Osteocyte (in vitro differentiated cells): Measurements from ENCODE around the gene TMOD1. TPM values are rescaled to one million over a fixed set of nuclear protein-coding genes. Genes with fewer than 3 reads are reported as not detected.

Experiments used
- DNase-seq: peaks from one replicate; pipeline ENCODE4 v3.0.0; 2021; ENCODE audit warnings: mixed read lengths; ENCODE audit not compliant: unreplicated experiment; ENCODE audit errors: extremely low spot score
- H3K27ac Mint-ChIP-seq: one replicate; pipeline ENCODE4 v1.8.0; 2021; ENCODE audit warnings: mild to moderate bottlenecking, mixed read lengths; ENCODE audit not compliant: unreplicated experiment
- H3K27me3 Mint-ChIP-seq: one replicate; pipeline ENCODE4 v1.8.0; 2021; ENCODE audit warnings: mixed read lengths; ENCODE audit not compliant: unreplicated experiment
- H3K36me3 Mint-ChIP-seq: one replicate; pipeline ENCODE4 v1.8.0; 2021; ENCODE audit warnings: mixed read lengths; ENCODE audit not compliant: unreplicated experiment
- H3K4me1 Mint-ChIP-seq: one replicate; pipeline ENCODE4 v1.8.0; 2021; ENCODE audit warnings: mixed read lengths; ENCODE audit not compliant: unreplicated experiment
- H3K4me3 Mint-ChIP-seq: one replicate; pipeline ENCODE4 v1.8.0; 2021; ENCODE audit warnings: mild to moderate bottlenecking, moderate library complexity, mixed read lengths; ENCODE audit not compliant: unreplicated experiment
- H3K9me3 Mint-ChIP-seq: one replicate; pipeline ENCODE4 v1.8.0; 2021; ENCODE audit warnings: mixed read lengths; ENCODE audit not compliant: unreplicated experiment
- total RNA-seq: library from RNA; stranded (reverse); gene quantifications from 2 replicates; pipeline ENCODE4 v1.2.1, GENCODE V29; 2021
- TF ChIP-seq, protein P1 (sequence below): fragments of 200-600 bp; sonication (generic); IDR thresholded peaks from 2 replicates; pipeline ENCODE4 v1.5.0; 2021; ENCODE audit warnings: antibody characterized with exemption, mild to moderate bottlenecking, moderate library complexity

TMOD1 gene
- total RNA-seq, 1 donor from 2014 or later: not detected

DNA sequence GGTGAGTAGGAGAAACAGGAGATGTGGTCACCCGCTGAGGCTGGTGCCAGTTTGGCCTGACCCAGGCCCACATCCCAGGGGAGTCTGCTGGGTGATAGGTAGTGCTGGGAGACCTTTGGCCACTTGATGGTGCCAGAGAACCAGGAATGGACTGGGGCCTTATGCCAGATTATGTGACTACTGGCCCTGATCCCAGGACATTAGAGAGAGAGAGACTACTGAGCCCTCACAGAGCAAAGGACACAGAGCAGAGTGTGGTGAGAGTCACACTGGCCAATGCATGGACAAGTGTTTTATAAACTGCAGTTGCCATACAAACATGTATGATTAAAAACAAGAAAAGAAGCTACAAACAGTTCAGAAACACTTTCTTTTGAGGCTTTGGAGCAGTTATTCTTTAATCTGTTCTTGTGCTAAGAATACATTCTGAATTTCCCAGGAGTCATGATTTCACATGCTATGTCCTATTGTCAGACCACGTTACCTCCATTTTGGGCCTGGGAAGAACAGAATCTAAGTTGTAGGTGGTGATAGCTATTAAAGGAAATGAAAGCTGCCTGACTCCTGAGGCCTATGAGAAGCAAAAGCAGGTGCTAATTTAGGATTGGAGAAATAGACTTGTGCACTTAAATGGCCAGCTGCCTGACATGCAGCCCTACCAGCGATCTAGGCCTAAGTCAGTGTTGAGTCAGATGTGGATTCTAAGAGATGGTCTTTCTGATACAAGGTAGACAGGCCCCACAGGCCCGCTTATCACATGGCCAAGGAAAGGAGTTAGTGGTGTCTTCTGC is 32.6 kb upstream of the TMOD1 start:
- TF ChIP-seq, protein P1, sequence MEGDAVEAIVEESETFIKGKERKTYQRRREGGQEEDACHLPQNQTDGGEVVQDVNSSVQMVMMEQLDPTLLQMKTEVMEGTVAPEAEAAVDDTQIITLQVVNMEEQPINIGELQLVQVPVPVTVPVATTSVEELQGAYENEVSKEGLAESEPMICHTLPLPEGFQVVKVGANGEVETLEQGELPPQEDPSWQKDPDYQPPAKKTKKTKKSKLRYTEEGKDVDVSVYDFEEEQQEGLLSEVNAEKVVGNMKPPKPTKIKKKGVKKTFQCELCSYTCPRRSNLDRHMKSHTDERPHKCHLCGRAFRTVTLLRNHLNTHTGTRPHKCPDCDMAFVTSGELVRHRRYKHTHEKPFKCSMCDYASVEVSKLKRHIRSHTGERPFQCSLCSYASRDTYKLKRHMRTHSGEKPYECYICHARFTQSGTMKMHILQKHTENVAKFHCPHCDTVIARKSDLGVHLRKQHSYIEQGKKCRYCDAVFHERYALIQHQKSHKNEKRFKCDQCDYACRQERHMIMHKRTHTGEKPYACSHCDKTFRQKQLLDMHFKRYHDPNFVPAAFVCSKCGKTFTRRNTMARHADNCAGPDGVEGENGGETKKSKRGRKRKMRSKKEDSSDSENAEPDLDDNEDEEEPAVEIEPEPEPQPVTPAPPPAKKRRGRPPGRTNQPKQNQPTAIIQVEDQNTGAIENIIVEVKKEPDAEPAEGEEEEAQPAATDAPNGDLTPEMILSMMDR: peak; percentile 66
- Mint-ChIP-seq H3K36me3 (peaks cover 14% of the 10 kb centered on the region), H3K4me1 (no peaks in the 10 kb centered on the region), H3K27me3 (no peaks in the 10 kb centered on the region), H3K9me3 (no peaks in the 10 kb centered on the region), H3K27ac (no peak overlapping the region), H3K4me3 (no peak overlapping the region)
- no peak for DNase-seq

DNA sequence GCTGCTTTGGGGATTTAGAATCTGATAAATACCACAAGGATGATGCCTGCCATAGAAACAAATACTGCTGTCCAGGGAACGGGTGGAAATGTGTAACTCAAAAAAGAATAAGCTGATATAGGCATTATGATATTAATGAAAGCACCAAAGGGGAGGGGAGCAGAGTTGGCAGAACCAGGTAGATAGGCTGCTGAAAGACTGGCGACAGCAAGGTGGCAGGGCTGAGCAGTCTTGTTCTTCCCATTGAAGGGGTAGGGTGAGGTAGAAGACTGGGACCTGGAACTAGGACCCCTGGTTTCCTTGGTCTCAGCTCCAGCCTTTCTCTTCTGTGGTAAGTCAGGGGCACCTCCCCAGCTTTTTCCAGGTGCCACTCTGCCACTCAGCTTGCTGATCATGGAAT is 31.4 kb upstream of the TMOD1 start:
- H3K4me1 Mint-ChIP-seq: no peaks in the 10 kb centered on the region

DNA sequence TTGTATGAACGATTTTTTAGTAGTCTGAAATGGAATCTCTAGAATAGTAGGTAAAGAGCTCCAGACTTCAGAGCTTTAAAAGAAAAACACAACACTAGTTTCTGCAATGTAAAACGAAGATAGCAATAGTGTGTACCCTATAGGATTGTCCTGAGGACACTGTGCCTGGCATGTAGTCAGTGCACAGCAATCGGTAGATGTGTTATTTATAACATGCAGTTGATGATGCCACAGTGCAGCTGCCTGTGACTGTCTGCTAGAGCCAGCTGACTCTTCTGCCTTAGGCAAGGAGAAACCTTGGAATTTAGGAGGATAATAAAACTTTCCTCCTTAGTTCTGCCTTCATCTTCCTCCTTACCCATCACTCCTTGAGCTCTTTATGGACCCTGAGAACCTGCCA is 27.7 kb upstream of the TMOD1 start:
- TF ChIP-seq, protein P1: no peak
- Mint-ChIP-seq H3K9me3 (no peaks in the 10 kb centered on the region), H3K27me3 (no peaks in the 10 kb centered on the region), H3K27ac (no peak overlapping the region), H3K4me1 (no peaks in the 10 kb centered on the region), H3K4me3 (no peak overlapping the region), H3K36me3 (peaks cover 20% of the 10 kb centered on the region)
- DNase-seq: no peak

More for the DNA sequence above, 31.4 kb upstream of the TMOD1 start:
- H3K9me3 Mint-ChIP-seq: no peaks in the 10 kb centered on the region
- TF ChIP-seq, protein P1: no peak
- H3K36me3 Mint-ChIP-seq: peaks cover 18% of the 10 kb centered on the region
- no peak overlapping the region for H3K4me3 Mint-ChIP-seq
- DNase-seq: no peak
- no peaks in the 10 kb centered on the region for H3K27me3 Mint-ChIP-seq
- no peak overlapping the region for H3K27ac Mint-ChIP-seq

DNA sequence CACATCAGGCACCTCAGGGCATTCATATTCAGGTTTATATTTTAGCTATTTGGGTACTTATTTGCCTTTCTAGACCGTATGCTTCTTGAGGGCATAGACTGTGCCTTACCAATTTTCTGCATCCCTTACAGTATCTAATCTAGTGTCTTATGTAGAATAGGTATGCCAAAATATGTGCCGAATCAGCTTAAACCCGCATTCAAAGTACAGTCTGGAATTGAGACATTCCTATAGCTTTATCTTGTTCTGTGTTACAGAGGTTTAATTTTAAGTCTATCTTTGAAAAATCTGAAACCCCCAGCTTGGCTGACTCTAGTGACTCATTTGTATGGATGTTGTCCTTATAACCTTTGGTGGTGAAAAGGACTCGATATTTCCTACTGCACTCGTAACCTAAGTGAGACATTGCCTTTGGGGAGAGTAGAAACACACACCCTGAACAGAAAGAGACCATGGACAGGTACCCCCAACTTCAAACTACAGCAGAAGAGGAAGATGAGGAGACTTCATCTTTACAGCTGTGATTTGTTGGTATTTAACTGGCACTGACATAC is 27.0 kb upstream of the TMOD1 start:
- peaks cover 25% of the 10 kb centered on the region for H3K36me3 Mint-ChIP-seq
- no peak overlapping the region for H3K4me3 Mint-ChIP-seq
- no peaks in the 10 kb centered on the region for H3K9me3 Mint-ChIP-seq
- no peaks in the 10 kb centered on the region for H3K27me3 Mint-ChIP-seq
- TF ChIP-seq, protein P1: no peak
- no peak for DNase-seq
- no peak overlapping the region for H3K27ac Mint-ChIP-seq
- H3K4me1 Mint-ChIP-seq: no peaks in the 10 kb centered on the region

DNA sequence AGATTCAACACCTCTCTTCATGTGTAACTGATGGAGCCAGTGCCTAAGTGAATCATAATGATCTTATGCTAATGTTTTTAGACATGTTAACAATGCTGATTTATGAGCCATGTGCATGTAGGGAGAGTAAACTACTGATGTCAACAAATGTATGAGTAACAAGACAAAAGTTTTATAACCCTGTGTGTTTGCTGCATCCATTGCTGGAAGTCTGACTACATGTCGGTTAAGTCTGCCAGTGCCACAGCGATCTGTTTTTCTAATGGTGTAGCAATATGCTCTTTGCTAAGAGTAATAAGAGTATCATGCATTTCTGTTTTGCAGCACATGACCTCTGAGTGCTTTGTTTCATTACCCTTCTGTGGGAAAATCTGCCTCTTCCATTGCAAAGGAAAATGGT is 26.4 kb upstream of the TMOD1 start:
- Mint-ChIP-seq H3K27ac (no peak overlapping the region), H3K9me3 (no peaks in the 10 kb centered on the region), H3K4me1 (no peaks in the 10 kb centered on the region), H3K27me3 (no peaks in the 10 kb centered on the region), H3K4me3 (no peak overlapping the region), H3K36me3 (peaks cover 25% of the 10 kb centered on the region)
- no peak for DNase-seq
- TF ChIP-seq, protein P1: no peak
